Neural cell (in vitro differentiated cells): ENCODE data around the gene IL17RC. TPM values are rescaled to one million over a fixed set of nuclear protein-coding genes. Genes with fewer than 3 reads are reported as not detected.

Experiments used
- H2AFZ ChIP-seq: fragments of 200-600, 300-800 bp; sonication (generic), shearing (Covaris generic); 2 replicates; pipeline ENCODE4 v1.6.0; 2014; ENCODE audit warnings: low read depth, mild to moderate bottlenecking, antibody characterized with exemption, low read length, moderate library complexity
- H3F3A ChIP-seq: fragments of 200-600 bp; shearing (Covaris generic); 2 replicates; pipeline ENCODE4 v1.6.1; 2016; ENCODE audit warnings: mild to moderate bottlenecking, moderate library complexity, mixed read lengths, antibody characterized with exemption, low read length; ENCODE audit not compliant: insufficient read depth, poor library complexity, severe bottlenecking
- H3K27ac ChIP-seq: fragments of 200-600, 300-800 bp; sonication (generic), shearing (Covaris generic); 2 replicates; pipeline ENCODE4 v1.5.1; 2014; ENCODE audit warnings: mild to moderate bottlenecking, low read length, moderate library complexity
- H3K27me3 ChIP-seq: fragments of 300-800, 200-600 bp; sonication (generic), shearing (Covaris generic); 2 replicates; pipeline ENCODE4 v1.6.0; 2014; ENCODE audit warnings: mild to moderate bottlenecking, low read depth, low read length, moderate library complexity; ENCODE audit not compliant: insufficient read depth
- H3K36me3 ChIP-seq: fragments of 300-800, 200-600 bp; sonication (generic), shearing (Covaris generic); 2 replicates; pipeline ENCODE4 v1.5.1; 2014; ENCODE audit warnings: mild to moderate bottlenecking, antibody characterized with exemption, low read length, moderate library complexity; ENCODE audit not compliant: insufficient read depth
- H3K4me2 ChIP-seq: fragments of 300-800, 200-600 bp; sonication (generic), shearing (Covaris generic); 2 replicates; pipeline ENCODE4 v1.6.0; 2014; ENCODE audit warnings: mild to moderate bottlenecking, low read length
- H3K4me3 ChIP-seq: fragments of 300-800, 200-600 bp; sonication (generic), shearing (Covaris generic); 2 replicates; pipeline ENCODE4 v1.5.1; 2014; ENCODE audit warnings: mild to moderate bottlenecking, low read length, moderate library complexity
- H3K79me2 ChIP-seq: fragments of 200-600 bp; shearing (Covaris generic); replicated peaks from 2 replicates; pipeline ENCODE4 v1.6.0; 2014; ENCODE audit warnings: mild to moderate bottlenecking, low read length, moderate library complexity; ENCODE audit not compliant: insufficient read depth
- H3K9ac ChIP-seq: fragments of 300-800, 200-600 bp; sonication (generic), shearing (Covaris generic); 2 replicates; pipeline ENCODE4 v1.6.1; 2016; ENCODE audit warnings: mild to moderate bottlenecking, low read length, mixed read lengths
- H3K9me2 ChIP-seq: fragments of 200-600 bp; shearing (Covaris generic); 2 replicates; pipeline ENCODE4 v1.6.1; 2016; ENCODE audit warnings: mild to moderate bottlenecking, low read length, mixed read lengths; ENCODE audit not compliant: insufficient read depth
- H3K9me3 ChIP-seq: fragments of 200-600, 300-800 bp; sonication (generic), shearing (Covaris generic); 2 replicates; pipeline ENCODE4 v1.6.1; 2016; ENCODE audit warnings: mild to moderate bottlenecking, mixed run types, low read length, moderate library complexity, mixed read lengths
- H4K20me1 ChIP-seq: fragments of 200-600 bp; shearing (Covaris generic); 2 replicates; pipeline ENCODE4 v1.6.1; 2016; ENCODE audit warnings: mild to moderate bottlenecking, mixed run types; ENCODE audit not compliant: insufficient read depth
- EP300 ChIP-seq: fragments of 450-650 bp; conservative IDR thresholded peaks from 2 replicates; pipeline ENCODE4 v1.6.1; 2014; ENCODE audit warnings: antibody characterized with exemption, mild to moderate bottlenecking, moderate library complexity; ENCODE audit not compliant: poor library complexity, severe bottlenecking
- EZH2 ChIP-seq: fragments of 200-600, 300-800 bp; shearing (Covaris generic), sonication (generic); IDR thresholded peaks from 2 replicates; pipeline ENCODE4 v1.6.1; 2014; ENCODE audit warnings: antibody characterized with exemption, low read length, borderline replicate concordance, mild to moderate bottlenecking; ENCODE audit not compliant: insufficient read depth, poor library complexity, severe bottlenecking
- MXI1 ChIP-seq: fragments of 450-650 bp; conservative IDR thresholded peaks from 2 replicates; pipeline ENCODE4 v1.6.1; 2014; ENCODE audit warnings: antibody characterized with exemption, mild to moderate bottlenecking; ENCODE audit not compliant: poor library complexity, severe bottlenecking
- POLR2AphosphoS5 ChIP-seq: IDR thresholded peaks from 2 replicates; pipeline ENCODE4 v1.6.1; 2012
- RAD21 ChIP-seq: fragments of 450-650 bp; conservative IDR thresholded peaks from 2 replicates; pipeline ENCODE4 v1.6.1; 2014; ENCODE audit warnings: antibody characterized with exemption, mild to moderate bottlenecking, moderate library complexity
- REST ChIP-seq: IDR thresholded peaks from 2 replicates; pipeline ENCODE4 v1.6.1; 2012; ENCODE audit warnings: borderline replicate concordance
- SMC3 ChIP-seq: fragments of 450-650 bp; conservative IDR thresholded peaks from 2 replicates; pipeline ENCODE4 v1.6.1; 2014; ENCODE audit warnings: antibody characterized with exemption, mild to moderate bottlenecking, moderate library complexity; ENCODE audit not compliant: poor library complexity
- TAF1 ChIP-seq: IDR thresholded peaks from 2 replicates; pipeline ENCODE4 v1.6.1; 2012; ENCODE audit warnings: low read depth
- polyA plus RNA-seq: library from polyadenylated mRNA; depleted of rRNA; stranded (reverse); fragments of >200 nt; gene quantifications from 2 replicates; pipeline ENCODE4 v1.2.3, GENCODE V29; 2014
- small RNA-seq, 3 experiments: library from RNA; depleted of rRNA; stranded (forward); fragments of <200 nt; gene quantifications; one replicate each; pipeline ENCODE3, GENCODE V24; 2012
- TF ChIP-seq, protein P1 (sequence below): fragments of 450-650 bp; IDR thresholded peaks from 2 replicates; pipeline ENCODE4 v1.5.1; 2014; ENCODE audit warnings: antibody characterized with exemption, mild to moderate bottlenecking, moderate library complexity; ENCODE audit not compliant: poor library complexity, severe bottlenecking

IL17RC gene
- polyA plus RNA-seq, 1 donor from 2014 or later = not detected

- H4K20me1 ChIP-seq = no peaks in the 10 kb centered on the region
- H3K36me3 ChIP-seq = no peaks in the 10 kb centered on the region
- H3K27me3 ChIP-seq = no peaks in the 10 kb centered on the region
- TF ChIP-seq MXI1 (no peak), EP300 (no peak), TAF1 (no peak), REST (no peak), POLR2AphosphoS5 (no peak), RAD21 (no peak), SMC3 (no peak), EZH2 (no peak)
- TF ChIP-seq, protein P1, sequence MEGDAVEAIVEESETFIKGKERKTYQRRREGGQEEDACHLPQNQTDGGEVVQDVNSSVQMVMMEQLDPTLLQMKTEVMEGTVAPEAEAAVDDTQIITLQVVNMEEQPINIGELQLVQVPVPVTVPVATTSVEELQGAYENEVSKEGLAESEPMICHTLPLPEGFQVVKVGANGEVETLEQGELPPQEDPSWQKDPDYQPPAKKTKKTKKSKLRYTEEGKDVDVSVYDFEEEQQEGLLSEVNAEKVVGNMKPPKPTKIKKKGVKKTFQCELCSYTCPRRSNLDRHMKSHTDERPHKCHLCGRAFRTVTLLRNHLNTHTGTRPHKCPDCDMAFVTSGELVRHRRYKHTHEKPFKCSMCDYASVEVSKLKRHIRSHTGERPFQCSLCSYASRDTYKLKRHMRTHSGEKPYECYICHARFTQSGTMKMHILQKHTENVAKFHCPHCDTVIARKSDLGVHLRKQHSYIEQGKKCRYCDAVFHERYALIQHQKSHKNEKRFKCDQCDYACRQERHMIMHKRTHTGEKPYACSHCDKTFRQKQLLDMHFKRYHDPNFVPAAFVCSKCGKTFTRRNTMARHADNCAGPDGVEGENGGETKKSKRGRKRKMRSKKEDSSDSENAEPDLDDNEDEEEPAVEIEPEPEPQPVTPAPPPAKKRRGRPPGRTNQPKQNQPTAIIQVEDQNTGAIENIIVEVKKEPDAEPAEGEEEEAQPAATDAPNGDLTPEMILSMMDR = no peak
- H3K4me3 ChIP-seq = no peak overlapping the region
- no peak overlapping the region for H3K27ac ChIP-seq
- no peak overlapping the region for H3K9ac ChIP-seq
- H3K79me2 ChIP-seq = peaks cover 2% of the 10 kb centered on the region
- no peak overlapping the region for H2AFZ ChIP-seq
- H3F3A ChIP-seq = no peaks in the 10 kb centered on the region
- H3K4me2 ChIP-seq = no peak overlapping the region
- H3K9me2 ChIP-seq = no peaks in the 10 kb centered on the region
- no peaks in the 10 kb centered on the region for H3K9me3 ChIP-seq
Measured at GRCh38 chr3:9978710-9979305, 61.9 kb downstream of the IL17RC start.

- Histone ChIP-seq H3F3A (no peaks in the 10 kb centered on the region), H3K36me3 (no peaks in the 10 kb centered on the region), H3K4me3 (no peak overlapping the region), H3K4me2 (no peak overlapping the region), H3K27ac (no peak overlapping the region), H3K9me2 (no peaks in the 10 kb centered on the region), H3K79me2 (peaks cover 10% of the 10 kb centered on the region), H3K9me3 (no peaks in the 10 kb centered on the region), H2AFZ (no peak overlapping the region), H3K27me3 (no peaks in the 10 kb centered on the region), H4K20me1 (no peaks in the 10 kb centered on the region), H3K9ac (no peak overlapping the region)
- TF ChIP-seq SMC3 = no peak
Measured at GRCh38 chr3:9980251-9980650, 63.4 kb downstream of the IL17RC start.

Small RNA genes within 50 kb of the gene (small RNA-seq; reads per million reads assigned to genes)
- 0 reads per million in 3 experiments for gene RNU6-882P

Other genes starting within 250 kb of the IL17RC start
- 0.32 TPM in 1 of 2 replicates, not detected in the other for gene CPNE9, start 213.3 kb upstream of the IL17RC start, polyA plus RNA-seq
- gene BRPF1, start 185.4 kb upstream of the IL17RC start, polyA plus RNA-seq = 14.9 and 18.0 TPM in 2 replicates
- 34.4 and 40.3 TPM in 2 replicates for gene OGG1, start 167.1 kb upstream of the IL17RC start, polyA plus RNA-seq
- 18.7 and 21.3 TPM in 2 replicates for gene CAMK1, start 147.2 kb upstream of the IL17RC start, polyA plus RNA-seq
- gene TADA3, start 124.6 kb upstream of the IL17RC start, polyA plus RNA-seq = 55.4 and 64.0 TPM in 2 replicates
- 179 and 188 TPM in 2 replicates for gene ARPC4, start 124.0 kb upstream of the IL17RC start, polyA plus RNA-seq
- gene TTLL3, start 106.8 kb upstream of the IL17RC start, polyA plus RNA-seq = 47.6 and 78.3 TPM in 2 replicates
- 35.2 TPM in 2 replicates for gene RPUSD3, start 73.1 kb upstream of the IL17RC start, polyA plus RNA-seq
- not detected in 2 replicates for gene CIDEC, start 36.8 kb upstream of the IL17RC start, polyA plus RNA-seq
- 22.5 and 26.5 TPM in 2 replicates for gene JAGN1, start 26.5 kb upstream of the IL17RC start, polyA plus RNA-seq
- gene IL17RE, start 14.2 kb upstream of the IL17RC start, polyA plus RNA-seq = 0.52 TPM in 1 of 2 replicates, not detected in the other
- gene CRELD1, start 16.7 kb downstream of the IL17RC start, polyA plus RNA-seq = 48.9 and 59.8 TPM in 2 replicates
- gene PRRT3, start 35.3 kb downstream of the IL17RC start, polyA plus RNA-seq = 2.9 and 4.3 TPM in 2 replicates
- gene EMC3, start 69.7 kb downstream of the IL17RC start, polyA plus RNA-seq = 88.9 and 117 TPM in 2 replicates
- gene FANCD2, start 109.3 kb downstream of the IL17RC start, polyA plus RNA-seq = 0.86 and 3.3 TPM in 2 replicates
- gene FANCD2OS, start 191.2 kb downstream of the IL17RC start, polyA plus RNA-seq = not detected in 2 replicates
- 265 and 314 TPM in 2 replicates for gene BRK1, start 198.6 kb downstream of the IL17RC start, polyA plus RNA-seq
- gene VHL, start 224.7 kb downstream of the IL17RC start, polyA plus RNA-seq = 94.9 and 108 TPM in 2 replicates
- 0.84 and 1.1 TPM in 2 replicates for gene IRAK2, start 247.8 kb downstream of the IL17RC start, polyA plus RNA-seq